Measurements from ENCODE around the gene SCAF8. TPM values are rescaled to one million over a fixed set of nuclear protein-coding genes. Genes with fewer than 3 reads are reported as not detected.

Gene SCAF8
- total and polyA plus RNA-seq, 2 of the 8 experiments (the other 6 are each of a cell fraction or from before 2014, with no cell fraction given), result 20.3 to 46.3 TPM

DNA sequence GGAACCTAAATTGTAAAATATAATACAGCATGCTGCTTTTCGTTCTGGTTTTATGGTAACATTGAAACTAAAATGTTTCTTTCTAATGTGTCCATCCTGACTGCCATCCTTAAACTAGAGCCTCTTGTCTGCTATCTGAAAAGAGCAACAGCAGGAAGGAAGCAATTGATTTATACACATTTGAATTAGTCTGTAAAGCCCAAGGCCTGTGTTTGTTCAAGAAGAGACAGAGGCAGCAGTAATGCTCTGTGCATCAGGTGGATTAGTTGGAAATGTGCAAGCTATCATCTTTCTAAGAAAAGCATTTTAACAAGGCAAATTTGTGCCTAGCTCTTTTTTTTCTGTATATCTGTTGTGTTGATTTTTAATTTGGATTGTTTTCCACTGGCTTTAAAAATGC is 128.6 kb downstream of the SCAF8 start (continued):
- no peak for TF ChIP-seq CTBP2 (IDR thresholded peaks at IDR 0.05; ENCODE audit: borderline replicate concordance, insufficient read depth, insufficient read length, low read length)
- TF ChIP-seq BCL11A (IDR thresholded peaks at IDR 0.05; ENCODE audit: low read depth in 2 of 2, low read length in 2 of 2), result no peak
- no peak for TF ChIP-seq CREB1 (IDR thresholded peaks at IDR 0.05)
- no peak for TF ChIP-seq HDAC2 (IDR thresholded peaks at IDR 0.05; ENCODE audit: borderline replicate concordance in 1 of 2, low read depth in 2 of 2, low read length in 2 of 2)
- TF ChIP-seq KDM5A (IDR thresholded peaks at IDR 0.05; ENCODE audit: low read length), result no peak
- no peak for TF ChIP-seq FOSL1 (IDR thresholded peaks at IDR 0.05; ENCODE audit: insufficient read depth, low read depth, low read length)
- TF ChIP-seq POLR2AphosphoS5 (IDR thresholded peaks at IDR 0.05; ENCODE audit: low read depth, low read length), result no peak
- TF ChIP-seq RFX5 (IDR thresholded peaks at IDR 0.05; ENCODE audit: borderline replicate concordance, low read depth, low read length), result no peak
